Measurements from ENCODE around the gene AP5B1. TPM values are rescaled to one million over a fixed set of nuclear protein-coding genes. Genes with fewer than 3 reads are reported as not detected.

Gene AP5B1
- total and polyA plus RNA-seq, 2 of the 8 experiments (the other 6 are each of a cell fraction or from before 2014, with no cell fraction given), result 7.6 to 10.0 TPM

DNA sequence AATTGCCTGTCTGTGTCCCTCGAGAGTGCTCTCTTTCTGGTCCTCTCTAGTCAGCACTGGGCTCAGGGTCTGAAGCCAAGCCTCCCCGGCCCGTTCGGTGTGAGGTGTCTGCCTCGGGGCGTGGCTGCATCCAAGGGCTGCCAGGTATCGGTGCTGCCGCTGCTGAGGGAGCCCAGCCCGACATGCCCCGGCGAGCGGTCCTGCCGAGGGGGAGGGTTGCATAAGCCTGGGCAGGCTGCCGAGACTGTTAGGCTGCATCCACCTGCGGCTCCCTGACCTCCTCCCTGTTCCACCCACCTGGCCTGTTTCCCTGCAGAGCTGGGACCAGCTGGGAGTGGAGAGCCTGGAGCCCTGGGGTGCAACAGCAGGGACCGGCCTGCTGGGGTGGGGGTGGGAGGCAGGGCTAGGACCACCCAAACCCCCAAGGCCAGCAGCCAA lies 12.4 kb upstream of the AP5B1 start:
- no peak overlapping the region for H2AK5ac ChIP-seq (ENCODE audit: low read depth, low read length)
- no peak for DNase-seq (ENCODE audit: low read depth in 1 of 2, low spot score in 2 of 2)
- POLR2A ChIA-PET (ENCODE audit: partially characterized antibody), result interaction anchor here (0.6 to 1.4 kb wide), 2 partner anchors 8 to 193 kb away, joined by 3 to 8 read pairs; no protein-coding TSS in a partner anchor
- peaks cover 14 to 33% (median 24%) of the 10 kb centered on the region in 4 experiments for H3K4me1 ChIP-seq (replicated peaks in 1 of 4; ENCODE audit: control insufficient read depth in 3 of 4, insufficient read depth in 4 of 4, low read length in 3 of 4)
- H3K79me1 ChIP-seq (ENCODE audit: low read depth, low read length), result 0 out of 2 replicates have a peak, but pooled peaks cover 4% of the 10 kb centered on the region
- H3K27me3 ChIP-seq (replicated peaks in 1 of 4; ENCODE audit: control insufficient read depth in 3 of 4, extremely low read depth in 1 of 4, insufficient read depth in 3 of 4, low read length in 3 of 4), result peaks cover 0 to 10% (median 5%) of the 10 kb centered on the region in 4 experiments; a peak in 4 of 7 replicates
- no peak overlapping the region for H2BK120ac ChIP-seq (replicated peaks; ENCODE audit: low read depth, low read length)
- H3K4me2 ChIP-seq (ENCODE audit: insufficient read depth in 1 of 2, low read depth in 2 of 2, low read length in 2 of 2), result no peak overlapping the region
- CTCF ChIA-PET (ENCODE audit: partially characterized antibody), result interaction anchor here (0.6 to 12.7 kb wide), 13 partner anchors 8 to 106 kb away, joined by 3 to 128 read pairs (median 3); partner anchors contain the start of gene AP5B1
- no peak overlapping the region for H3K56ac ChIP-seq (replicated peaks; ENCODE audit: insufficient read length, low read depth, low read length)
- H2AFZ ChIP-seq (ENCODE audit: low read length), result no peak overlapping the region
- FAIRE-seq, result no peak
- no peak overlapping the region for H3K9ac ChIP-seq (replicated peaks in 1 of 4; ENCODE audit: extremely low read depth in 1 of 4, low read depth in 3 of 4, low read length in 3 of 4)
- H2BK12ac ChIP-seq (ENCODE audit: low read depth, low read length), result peak overlapping the region; percentile 70; the same call in 1 of the 2 replicates
- no peaks in the 10 kb centered on the region; the same call in 1 of the 2 replicates for H3K23me2 ChIP-seq (ENCODE audit: low read depth, low read length)
- no peaks in the 10 kb centered on the region for H3K79me2 ChIP-seq (ENCODE audit: control insufficient read depth in 1 of 2, insufficient read depth in 2 of 2, low read length in 2 of 2)
- no peak overlapping the region; the same call in 1 of the 2 replicates for H3K18ac ChIP-seq (ENCODE audit: extremely low read depth, low read length)
- H3K23ac ChIP-seq (ENCODE audit: insufficient read length), result no peak overlapping the region
- peaks cover 0 to 3% (median 0%) of the 10 kb centered on the region in 4 experiments; a peak in 3 of 8 replicates for H3K36me3 ChIP-seq (ENCODE audit: control insufficient read depth in 2 of 4, insufficient read depth in 4 of 4, low read length in 3 of 4)
- 84% methylated on average over 15 of the region's 16 CpGs; no CpG with 5 or more reads in 1 of the 2 experiments for WGBS, 2 experiments (ENCODE audit: extremely low coverage in 1 of 2, insufficient coverage in 1 of 2, insufficient read length in 1 of 2, insufficient replicate concordance in 2 of 2, low coverage in 1 of 2, low lambda C conversion rate in 2 of 2, missing lambda C conversion rate in 1 of 2)
- no peak overlapping the region for H4K91ac ChIP-seq (replicated peaks; ENCODE audit: insufficient read length, low read length)
- H3K4ac ChIP-seq (replicated peaks; ENCODE audit: insufficient read length, low read depth, low read length), result no peak overlapping the region
- H4K20me1 ChIP-seq (replicated peaks in 1 of 2; ENCODE audit: control insufficient read depth in 1 of 2, insufficient read depth in 2 of 2, low read length in 2 of 2), result no peaks in the 10 kb centered on the region
- H3K14ac ChIP-seq (ENCODE audit: insufficient read length), result no peak overlapping the region
- no peaks in the 10 kb centered on the region for H3K9me3 ChIP-seq (ENCODE audit: insufficient read depth in 2 of 2, low read depth in 1 of 2, low read length in 1 of 2)
- H2BK15ac ChIP-seq (ENCODE audit: low read length), result no peak overlapping the region
- no peak overlapping the region for H3K27ac ChIP-seq (ENCODE audit: low read depth, low read length)
- H3K4me3 ChIP-seq (ENCODE audit: extremely low read depth in 1 of 4, insufficient read depth in 2 of 4, low read depth in 3 of 4, low read length in 4 of 4), result no peak overlapping the region
- no peak overlapping the region for H2BK5ac ChIP-seq (ENCODE audit: low read depth, low read length)
- H4K5ac ChIP-seq (ENCODE audit: insufficient read length, low read depth, low read length), result no peak overlapping the region
- H2BK20ac ChIP-seq (ENCODE audit: low read length), result no peak overlapping the region
- peak overlapping the region; percentile 72; the same call in 1 of the 2 replicates for H4K8ac ChIP-seq (ENCODE audit: extremely low read depth, insufficient read depth, low read length)
- TF ChIP-seq, protein P1, sequence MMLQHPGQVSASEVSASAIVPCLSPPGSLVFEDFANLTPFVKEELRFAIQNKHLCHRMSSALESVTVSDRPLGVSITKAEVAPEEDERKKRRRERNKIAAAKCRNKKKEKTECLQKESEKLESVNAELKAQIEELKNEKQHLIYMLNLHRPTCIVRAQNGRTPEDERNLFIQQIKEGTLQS (IDR thresholded peaks at IDR 0.05; ENCODE audit: insufficient read depth, low read depth, low read length), result no peak
- TF ChIP-seq BRCA1 (IDR thresholded peaks at IDR 0.05; ENCODE audit: low read depth, low read length), result no peak
- TF ChIP-seq POLR2A (IDR thresholded peaks at IDR 0.05; ENCODE audit: control extremely low read depth in 1 of 2, low read depth in 2 of 2, low read length in 2 of 2), result no peak
- TF ChIP-seq, protein P2, sequence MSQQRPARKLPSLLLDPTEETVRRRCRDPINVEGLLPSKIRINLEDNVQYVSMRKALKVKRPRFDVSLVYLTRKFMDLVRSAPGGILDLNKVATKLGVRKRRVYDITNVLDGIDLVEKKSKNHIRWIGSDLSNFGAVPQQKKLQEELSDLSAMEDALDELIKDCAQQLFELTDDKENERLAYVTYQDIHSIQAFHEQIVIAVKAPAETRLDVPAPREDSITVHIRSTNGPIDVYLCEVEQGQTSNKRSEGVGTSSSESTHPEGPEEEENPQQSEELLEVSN (IDR thresholded peaks at IDR 0.05), result no peak
- no peak for TF ChIP-seq CBX8 (IDR thresholded peaks at IDR 0.05; ENCODE audit: borderline replicate concordance, low read depth, low read length)
- no peak for TF ChIP-seq KDM4A (IDR thresholded peaks at IDR 0.05; ENCODE audit: low read depth, low read length, severe bottlenecking)
- no peak for TF ChIP-seq RAD21 (IDR thresholded peaks at IDR 0.05 in 1 of 2, conservative IDR thresholded peaks at IDR 0.05 in 1 of 2; ENCODE audit: low read depth in 2 of 2, low read length in 2 of 2)
- TF ChIP-seq SIN3A (conservative IDR thresholded peaks at IDR 0.05 in 1 of 2, IDR thresholded peaks at IDR 0.05 in 1 of 2; ENCODE audit: low read depth in 1 of 2, low read length in 2 of 2), result no peak
- TF ChIP-seq SP2 (IDR thresholded peaks at IDR 0.05; ENCODE audit: low read length), result no peak
- no peak for TF ChIP-seq POLR2AphosphoS5 (IDR thresholded peaks at IDR 0.05; ENCODE audit: low read depth, low read length)
